Lower leg skin (tissue), 4 donors: ENCODE results near the gene PARD6G. TPM values are rescaled to one million over a fixed set of nuclear protein-coding genes. Genes with fewer than 3 reads are reported as not detected.
"Not testable (repeated sequence)": the region's sequence is repeated elsewhere in the genome, so short reads cannot be mapped to it uniquely, and the experiment has no call there.

Experiments used
- DNase-seq, 2 donors: peaks; one replicate each; pipeline ENCODE4 v3.0.0-alpha.2; 2019; ENCODE audit warnings: low spot score in 2 of 2
- H3K4me3 ChIP-seq: fragments of 200-600 bp; sonication (generic); 2 replicates; pipeline ENCODE4 v1.5.1; 2017; ENCODE audit warnings: mild to moderate bottlenecking, low read depth; ENCODE audit not compliant: poor library complexity, severe bottlenecking
- CTCF ChIP-seq, 3 donors: fragments of 450-650 bp; IDR thresholded peaks; one replicate each; pipeline ENCODE4 v1.5.1; 2016; ENCODE audit warnings: antibody characterized with exemption in 3 of 3, mild to moderate bottlenecking in 3 of 3, moderate library complexity in 2 of 3
- POLR2A ChIP-seq, 2 donors: fragments of 450-650 bp; IDR thresholded peaks; one replicate each; pipeline ENCODE4 v1.6.1; 2016 to 2017; ENCODE audit warnings: antibody characterized with exemption in 2 of 2, mild to moderate bottlenecking in 1 of 2, moderate library complexity in 1 of 2
- WGBS, 2 donors: methylation state at CpG; one replicate each; pipeline ENCODE4 v1.1.5; 2018; 5-methylcytosine and 5-hydroxymethylcytosine counted together
- intact Hi-C: fragments of 100-400 bp; cut with DNase I; formaldehyde crosslinking; loops from one replicate; pipeline ENCODE4 v1.15.0; 2023; ENCODE audit warnings: low total_unique reads
- total RNA-seq, 4 donors: library from RNA; depleted of rRNA; stranded (reverse); fragments of >200 nt; gene quantifications; one replicate each; pipeline ENCODE4 v1.1.0, GENCODE V29; 2016

PARD6G gene
- total RNA-seq, 4 donors from 2014 or later, result 89.6 to 122 (median 101) TPM

GRCh38 chr18:80243204-80243603 lies 4.1 kb downstream of the PARD6G start:
- no peak for TF ChIP-seq POLR2A (IDR thresholded peaks at IDR 0.05)
- TF ChIP-seq CTCF (IDR thresholded peaks at IDR 0.05), result no peak
- WGBS, 2 donors, result 45 to 61% methylated on average over 5 of the region's 5 CpGs
- intact Hi-C loops, result no loop called here
- DNase-seq, result peak; percentile 10 to 53
- no peak overlapping the region for H3K4me3 ChIP-seq

GRCh38 chr18:80241919-80242777 lies 5.2 kb downstream of the PARD6G start:
- 68% methylated on average over 7 of the region's 7 CpGs for WGBS, 2 donors
- TF ChIP-seq POLR2A (IDR thresholded peaks at IDR 0.05) (no peak), CTCF (IDR thresholded peaks at IDR 0.05) (no peak)
- peak; percentile 8 to 73 for DNase-seq
- no peak overlapping the region for H3K4me3 ChIP-seq
- intact Hi-C loops, result no loop called here

GRCh38 chr18:80239830-80240229 lies 7.5 kb downstream of the PARD6G start:
- intact Hi-C loops, result no loop called here
- H3K4me3 ChIP-seq, result no peak overlapping the region
- 41 to 44% methylated on average over 5 of the region's 5 CpGs for WGBS, 2 donors
- DNase-seq, result peak; percentile 31 to 84
- TF ChIP-seq CTCF (IDR thresholded peaks at IDR 0.05) (no peak), POLR2A (IDR thresholded peaks at IDR 0.05) (no peak)

- WGBS, 2 donors, result 69 to 71% methylated on average over 12 of the region's 12 CpGs
- intact Hi-C loops, result no loop called here
- TF ChIP-seq CTCF (IDR thresholded peaks at IDR 0.05) (no peak), POLR2A (IDR thresholded peaks at IDR 0.05) (no peak)
- H3K4me3 ChIP-seq, result no peak overlapping the region
- DNase-seq, result peak; percentile 14 to 78
These were observed 8.6 kb downstream of the PARD6G start for GRCh38 chr18:80238651-80239260.

GRCh38 chr18:80237519-80237918 lies 9.8 kb downstream of the PARD6G start:
- intact Hi-C loops, H3K4me3 ChIP-seq, DNase-seq: not testable (repeated sequence)

GRCh38 chr18:80234398-80234797 lies 12.9 kb downstream of the PARD6G start:
- intact Hi-C loops, result no loop called here
- no peak overlapping the region for H3K4me3 ChIP-seq
- WGBS, 2 donors, result 74 to 86% methylated on average over 2 of the region's 2 CpGs
- no peak for DNase-seq
- TF ChIP-seq CTCF (IDR thresholded peaks at IDR 0.05), result no peak
- no peak for TF ChIP-seq POLR2A (IDR thresholded peaks at IDR 0.05)
